Endothelial cell of umbilical vein (primary cell): ENCODE measurements around the gene RAB37. TPM values are rescaled to one million over a fixed set of nuclear protein-coding genes. Genes with fewer than 3 reads are reported as not detected.

Experiments
- BruUV-seq: library from RNA; stranded (reverse); fragments of 400-500 nt; replicated peaks from 2 replicates; lab custom pipeline; 2021; lab: Mats Ljungman, UMichigan
- CTCF ChIA-PET: fragments of 300-600, 350-600 bp; sonication (Branson Sonifier 250); formaldehyde crosslinking; loops from one replicate; lab custom pipeline; 2021; ENCODE audit warnings: antibody characterized with exemption, inconsistent platforms; lab: Charles Lee
- POLR2A ChIA-PET: fragments of 300-600, 350-600 bp; sonication (Branson Sonifier 250); formaldehyde crosslinking; loops from one replicate; lab custom pipeline; 2021; ENCODE audit warnings: antibody characterized with exemption, inconsistent platforms; lab: Charles Lee
- DNase-seq: peaks from one replicate; pipeline ENCODE4 v3.0.0-alpha.2; 2011; ENCODE audit warnings: low read depth, low spot score
- FAIRE-seq: peaks from 2 replicates; lab custom pipeline; 2011; peaks lifted over from hg19 to GRCh38; lab: Jason Lieb, UNC
- H2AFZ ChIP-seq: 2 replicates; pipeline ENCODE4 v1.6.0; 2012; ENCODE audit warnings: low read depth, low read length, control low read depth, inconsistent platforms
- H3K27ac ChIP-seq: 2 replicates; pipeline ENCODE4 v1.5.1; 2011; ENCODE audit warnings: low read depth, mild to moderate bottlenecking, control low read depth, low read length, moderate library complexity; ENCODE audit not compliant: insufficient read depth
- H3K27me3 ChIP-seq, 2 experiments: 2 replicates each; pipeline versions ENCODE4 v1.6.0 to v1.6.1; 2011; ENCODE audit warnings: low read length in 2 of 2, mixed read lengths in 1 of 2; ENCODE audit not compliant: control insufficient read depth in 2 of 2, insufficient read depth in 2 of 2
- H3K36me3 ChIP-seq, 2 experiments: 2 replicates in 1 of 2; 3 replicates in 1 of 2; pipeline ENCODE4 v1.5.1; 2011; ENCODE audit warnings: low read length in 2 of 2, mild to moderate bottlenecking in 1 of 2, moderate library complexity in 1 of 2; ENCODE audit not compliant: control insufficient read depth in 2 of 2, insufficient read depth in 2 of 2; ENCODE audit errors: extremely low read depth in 1 of 2
- H3K4me1 ChIP-seq: 3 replicates; pipeline ENCODE4 v1.5.1; 2011; ENCODE audit warnings: mild to moderate bottlenecking, low read length; ENCODE audit not compliant: control insufficient read depth, insufficient read depth; ENCODE audit errors: extremely low read depth
- H3K4me2 ChIP-seq: 2 replicates; pipeline ENCODE4 v1.6.1; 2011; ENCODE audit warnings: low read length, control low read depth, mixed read lengths; ENCODE audit not compliant: insufficient read depth
- H3K4me3 ChIP-seq, 3 experiments: fragments of 200-600 bp in 1 of 3; sonication (generic), shearing (Covaris generic) in 1 of 3; replicated peaks in 1 of 3; 2 replicates each; pipeline ENCODE4 v1.5.1; 2011 to 2016; ENCODE audit warnings: control low read depth in 3 of 3, low read length in 3 of 3, mild to moderate bottlenecking in 2 of 3, inconsistent platforms in 1 of 3, low read depth in 1 of 3, moderate library complexity in 1 of 3; ENCODE audit not compliant: insufficient read depth in 1 of 3
- H3K79me2 ChIP-seq: 2 replicates; pipeline ENCODE4 v1.6.0; 2012; ENCODE audit warnings: low read length, inconsistent platforms; ENCODE audit not compliant: control insufficient read depth, insufficient read depth
- H3K9ac ChIP-seq: replicated peaks from 2 replicates; pipeline ENCODE3; 2011; ENCODE audit warnings: low read length, control low read depth; ENCODE audit not compliant: insufficient read depth; ENCODE audit errors: extremely low read depth
- H3K9me1 ChIP-seq: replicated peaks from 3 replicates; pipeline ENCODE4 v1.6.0; 2011; ENCODE audit warnings: mild to moderate bottlenecking, low read length; ENCODE audit not compliant: control insufficient read depth, insufficient read depth; ENCODE audit errors: extremely low read depth
- H3K9me3 ChIP-seq: replicated peaks from 2 replicates; pipeline ENCODE4 v1.5.1; 2012; ENCODE audit warnings: low read length, inconsistent platforms; ENCODE audit not compliant: control insufficient read depth, insufficient read depth
- H4K20me1 ChIP-seq: replicated peaks from 2 replicates; pipeline ENCODE3; 2011; ENCODE audit warnings: mild to moderate bottlenecking, low read length; ENCODE audit not compliant: control insufficient read depth, insufficient read depth; ENCODE audit errors: extremely low read depth
- EZH2 ChIP-seq: IDR thresholded peaks from 2 replicates; pipeline ENCODE4 v1.6.1; 2012; ENCODE audit warnings: borderline replicate concordance, low read depth, mild to moderate bottlenecking, moderate library complexity, low read length, inconsistent platforms; ENCODE audit not compliant: severe bottlenecking
- FOS ChIP-seq: IDR thresholded peaks from 2 replicates; pipeline ENCODE4 v1.6.1; 2011; ENCODE audit warnings: mild to moderate bottlenecking, low read length, moderate library complexity, borderline replicate concordance; ENCODE audit not compliant: insufficient read depth
- GATA2 ChIP-seq: IDR thresholded peaks from 2 replicates; pipeline ENCODE4 v1.7.0; 2011; ENCODE audit warnings: low read depth, mild to moderate bottlenecking, moderate library complexity, mixed read lengths, low read length; ENCODE audit not compliant: insufficient read length, insufficient read depth
- JUN ChIP-seq: IDR thresholded peaks from 2 replicates; pipeline ENCODE4 v1.6.1; 2011; ENCODE audit warnings: borderline replicate concordance, low read depth; ENCODE audit not compliant: insufficient read length, insufficient read depth
- MYC ChIP-seq: IDR thresholded peaks from one replicate; pipeline ENCODE4 v1.6.1; 2011; ENCODE audit warnings: mild to moderate bottlenecking, low read depth, low read length
- POLR2A ChIP-seq: IDR thresholded peaks from 2 replicates; pipeline ENCODE4 v1.6.1; 2012; ENCODE audit warnings: low read depth, mild to moderate bottlenecking, control low read depth, low read length
- POLR2AphosphoS5 ChIP-seq: IDR thresholded peaks from 2 replicates; pipeline ENCODE4 v1.6.1; 2012; ENCODE audit warnings: low read depth, mild to moderate bottlenecking, control low read depth, low read length, moderate library complexity; ENCODE audit not compliant: insufficient read depth
- dilution Hi-C: fragments of 300-500 bp; cut with MboI; formaldehyde crosslinking; loops from one replicate; pipeline ENCODE4 v1.15.0; 2019; ENCODE audit warnings: low sequenced_read_pairs; ENCODE audit not compliant: extremely low pct_ligation_motif_present
- intact Hi-C: fragments of 100-400 bp; cut with micrococcal nuclease; formaldehyde crosslinking; loops from one replicate; pipeline ENCODE4 v1.10.0; 2022
- polyA plus RNA-seq, 4 experiments: library from polyadenylated mRNA; depleted of rRNA in 3 of 4; stranded (reverse) in 3 of 4; unstranded in 1 of 4; fragments of >200 nt; gene quantifications; 2 replicates each; pipeline versions ENCODE4 v1.2.1 to v1.2.3, GENCODE V29; 2011 to 2012; ENCODE audit warnings: missing spikeins in 1 of 4
- total RNA-seq: library from RNA; stranded (reverse); gene quantifications from 2 replicates; pipeline ENCODE4 v1.2.3, GENCODE V29; 2021
- TF ChIP-seq, protein P1 (sequence below), 2 donors: IDR thresholded peaks; 1 replicate in 1 of 2; 2 replicates in 1 of 2; pipeline ENCODE4 v1.5.1; 2011; ENCODE audit warnings: low read length in 2 of 2, mild to moderate bottlenecking in 2 of 2, moderate library complexity in 2 of 2, control low read depth in 1 of 2, inconsistent platforms in 1 of 2, low read depth in 1 of 2; ENCODE audit not compliant: insufficient read depth in 1 of 2; ENCODE audit errors: extremely low read depth in 1 of 2
- TF ChIP-seq, protein P2 (sequence below): IDR thresholded peaks from 2 replicates; pipeline ENCODE4 v1.6.1; 2011; ENCODE audit not compliant: insufficient read depth, insufficient read length

RAB37 gene
- total and polyA plus RNA-seq, 2 donors (not counting 3 experiments of a cell fraction or from before 2014, with no cell fraction given), result 0.11 TPM; not detected in 1

DNA sequence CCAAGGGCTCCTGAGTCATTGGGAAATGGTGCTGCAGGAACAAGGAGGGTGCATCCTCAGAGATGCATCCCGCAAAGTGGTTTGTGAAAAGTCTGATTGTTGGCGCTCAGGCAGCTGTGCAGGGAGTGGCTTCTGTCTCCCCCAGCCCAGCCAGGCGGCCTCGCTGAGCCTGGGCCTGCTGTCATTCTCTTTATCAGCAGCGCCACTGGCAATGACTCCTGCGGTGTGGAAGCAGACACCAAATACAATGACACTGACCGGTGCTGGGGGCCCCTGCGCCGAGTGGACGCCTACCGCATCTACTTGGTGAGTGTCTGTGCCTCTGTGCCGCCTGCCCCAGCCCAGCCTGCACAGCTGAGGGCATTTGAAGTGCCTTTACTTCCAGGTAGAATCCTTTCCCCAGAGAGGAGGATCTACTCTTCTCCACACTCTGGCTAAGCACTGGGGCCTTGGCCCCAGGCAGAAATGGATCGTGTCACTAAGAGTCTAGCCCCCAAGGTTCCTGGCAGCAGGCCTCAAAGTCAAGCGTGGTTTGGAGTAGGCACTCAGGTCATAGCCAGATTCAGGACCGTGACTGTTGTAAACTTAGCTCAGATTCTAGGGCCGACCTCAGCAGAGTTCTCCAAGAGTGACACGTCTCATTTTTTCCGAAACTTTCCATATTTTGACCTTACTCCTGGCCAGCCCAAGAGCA, 58.4 kb downstream of the RAB37 start:
- Histone ChIP-seq H3K4me1 (peaks cover 24% of the 10 kb centered on the region), H3K9ac (no peak overlapping the region), H3K4me2 (no peak overlapping the region), H4K20me1 (no peaks in the 10 kb centered on the region), H3K4me3 (no peak overlapping the region), H2AFZ (no peak overlapping the region), H3K79me2 (no peaks in the 10 kb centered on the region), H3K27me3 (no peaks in the 10 kb centered on the region), H3K36me3 (peaks cover 7 to 8% of the 10 kb centered on the region in 2 experiments), H3K9me1 (no peaks in the 10 kb centered on the region), H3K9me3 (no peaks in the 10 kb centered on the region), H3K27ac (no peak overlapping the region)
- dilution Hi-C loops, result no loop called here
- BruUV-seq, result no TSS peak
- no peak for FAIRE-seq
- POLR2A ChIA-PET, result no interaction called here
- intact Hi-C loops, result no loop called here
- TF ChIP-seq, protein P1, sequence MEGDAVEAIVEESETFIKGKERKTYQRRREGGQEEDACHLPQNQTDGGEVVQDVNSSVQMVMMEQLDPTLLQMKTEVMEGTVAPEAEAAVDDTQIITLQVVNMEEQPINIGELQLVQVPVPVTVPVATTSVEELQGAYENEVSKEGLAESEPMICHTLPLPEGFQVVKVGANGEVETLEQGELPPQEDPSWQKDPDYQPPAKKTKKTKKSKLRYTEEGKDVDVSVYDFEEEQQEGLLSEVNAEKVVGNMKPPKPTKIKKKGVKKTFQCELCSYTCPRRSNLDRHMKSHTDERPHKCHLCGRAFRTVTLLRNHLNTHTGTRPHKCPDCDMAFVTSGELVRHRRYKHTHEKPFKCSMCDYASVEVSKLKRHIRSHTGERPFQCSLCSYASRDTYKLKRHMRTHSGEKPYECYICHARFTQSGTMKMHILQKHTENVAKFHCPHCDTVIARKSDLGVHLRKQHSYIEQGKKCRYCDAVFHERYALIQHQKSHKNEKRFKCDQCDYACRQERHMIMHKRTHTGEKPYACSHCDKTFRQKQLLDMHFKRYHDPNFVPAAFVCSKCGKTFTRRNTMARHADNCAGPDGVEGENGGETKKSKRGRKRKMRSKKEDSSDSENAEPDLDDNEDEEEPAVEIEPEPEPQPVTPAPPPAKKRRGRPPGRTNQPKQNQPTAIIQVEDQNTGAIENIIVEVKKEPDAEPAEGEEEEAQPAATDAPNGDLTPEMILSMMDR (IDR thresholded peaks at IDR 0.05; ENCODE audit: extremely low read depth in 1 of 2, insufficient read depth in 1 of 2, low read depth in 1 of 2, low read length in 2 of 2), result no peak
- no peak for TF ChIP-seq EZH2
- TF ChIP-seq POLR2A, result no peak
- no peak for TF ChIP-seq MYC
- no peak for TF ChIP-seq FOS
- no peak for TF ChIP-seq POLR2AphosphoS5
- no peak for TF ChIP-seq JUN
- TF ChIP-seq, protein P2, sequence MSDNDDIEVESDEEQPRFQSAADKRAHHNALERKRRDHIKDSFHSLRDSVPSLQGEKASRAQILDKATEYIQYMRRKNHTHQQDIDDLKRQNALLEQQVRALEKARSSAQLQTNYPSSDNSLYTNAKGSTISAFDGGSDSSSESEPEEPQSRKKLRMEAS, result no peak
- TF ChIP-seq GATA2, result no peak
- no peak for DNase-seq
- CTCF ChIA-PET, result interaction anchor here (1.0 to 14.0 kb wide), 3 partner anchors 47 to 67 kb away, joined by 3 to 325 read pairs (median 4); partner anchors contain the start of gene GRIN2C
